HG03558 (cell line): ENCODE results near the gene IREB2.
"Not testable (repeated sequence)": the region's sequence is repeated elsewhere in the genome, so short reads cannot be mapped to it uniquely, and the experiment has no call there.

Experiments used
- ATAC-seq: cut with Tn5 transposase; IDR thresholded peaks from one replicate; pipeline ENCODE4 v1.9.1; 2021; ENCODE audit warnings: moderate number of reproducible peaks; ENCODE audit not compliant: unreplicated experiment; ENCODE audit errors: extremely low read depth

The IREB2 gene

GRCh38 chr15:78432664-78433063 lies 5.4 kb upstream of the IREB2 start:
- ATAC-seq: no peak

- no peak for ATAC-seq
Measured at GRCh38 chr15:78434134-78434533, 3.9 kb upstream of the IREB2 start.

GRCh38 chr15:78434711-78435110 lies 3.3 kb upstream of the IREB2 start:
- not testable (repeated sequence) for ATAC-seq

GRCh38 chr15:78437107-78437761 lies 782 bp upstream of the IREB2 start:
- ATAC-seq: peak; percentile 1

GRCh38 chr15:78438619-78439285 lies 736 bp downstream of the IREB2 start:
- no peak for ATAC-seq

GRCh38 chr15:78440375-78441373 lies 2.7 kb downstream of the IREB2 start:
- ATAC-seq: no peak

- ATAC-seq: no peak
Measured at GRCh38 chr15:78444255-78444654, 6.2 kb downstream of the IREB2 start.

GRCh38 chr15:78445875-78446274 lies 7.9 kb downstream of the IREB2 start:
- no peak for ATAC-seq

- ATAC-seq: no peak
Measured at GRCh38 chr15:78446551-78446950, 8.5 kb downstream of the IREB2 start.

GRCh38 chr15:78448441-78449219 lies 10.6 kb downstream of the IREB2 start:
- no peak for ATAC-seq

- ATAC-seq: no peak
Measured at GRCh38 chr15:78449220-78449999, 11.4 kb downstream of the IREB2 start.

GRCh38 chr15:78450285-78450858 lies 12.4 kb downstream of the IREB2 start:
- no peak for ATAC-seq

GRCh38 chr15:78452485-78452884 lies 14.5 kb downstream of the IREB2 start:
- no peak for ATAC-seq

GRCh38 chr15:78453447-78453846 lies 15.4 kb downstream of the IREB2 start:
- no peak for ATAC-seq

- no peak for ATAC-seq
Measured at GRCh38 chr15:78454992-78455391, 17.0 kb downstream of the IREB2 start.

GRCh38 chr15:78455749-78456148 lies 17.7 kb downstream of the IREB2 start:
- ATAC-seq: no peak

- no peak for ATAC-seq
Measured at GRCh38 chr15:78456426-78456825, 18.4 kb downstream of the IREB2 start.

- no peak for ATAC-seq
Measured at GRCh38 chr15:78457101-78457500, 19.1 kb downstream of the IREB2 start.

- no peak for ATAC-seq
Measured at GRCh38 chr15:78460737-78461136, 22.7 kb downstream of the IREB2 start.
